ENCODE results near the gene MATN1. TPM values are rescaled to one million over a fixed set of nuclear protein-coding genes. Genes with fewer than 3 reads are reported as not detected.
"Not testable (repeated sequence)": the region's sequence is repeated elsewhere in the genome, so short reads cannot be mapped to it uniquely, and the experiment has no call there.

Gene MATN1
- not detected in 2 replicates for total RNA-seq (2014; rRNA removed; shearing (Covaris generic); ENCODE audit: low replicate concordance)

DNA sequence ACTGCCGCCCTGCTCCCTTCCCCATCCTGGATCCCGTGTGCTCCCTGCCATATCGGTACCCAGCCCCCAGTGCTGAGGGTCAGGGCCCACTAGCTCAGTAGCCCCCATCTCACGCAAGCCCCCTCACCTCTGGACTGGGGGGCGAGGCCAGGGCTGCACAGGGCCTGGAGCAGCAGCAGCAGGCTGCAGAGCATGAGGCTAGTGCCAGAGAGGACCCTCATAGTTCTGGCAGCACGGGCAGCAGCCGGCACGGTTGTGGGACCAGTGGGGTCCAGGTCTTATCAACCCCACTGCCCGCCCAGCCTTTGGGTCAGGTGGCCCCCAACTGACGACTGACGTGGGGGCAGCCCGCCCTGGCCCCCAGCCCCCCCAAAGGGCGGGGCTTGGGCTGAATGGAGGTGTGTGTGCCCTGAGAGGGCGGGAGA, at the start of gene MATN1:
Gene MATN1, minus strand, starts transcription at position 255 of the 425 bp plus-strand sequence. Its CDS starts 34 bp downstream, at position 221.
- Histone ChIP-seq H3K27me3 (no peaks in the 10 kb centered on the region), H3K4me3 (no peak within 1 kb of the TSS), H3K36me3 (no peaks in the 10 kb centered on the region), H3K9me3 (no peaks in the 10 kb centered on the region)
- no peak for DNase-seq

GRCh38 chr1:30771005-30771404, 47.6 kb upstream of the MATN1 start:
- H3K9me3 ChIP-seq = no peaks in the 10 kb centered on the region
- no peaks in the 10 kb centered on the region for H3K27me3 ChIP-seq
- H3K36me3 ChIP-seq = no peaks in the 10 kb centered on the region
- DNase-seq = no peak
- H3K4me3 ChIP-seq = no peak overlapping the region

DNA sequence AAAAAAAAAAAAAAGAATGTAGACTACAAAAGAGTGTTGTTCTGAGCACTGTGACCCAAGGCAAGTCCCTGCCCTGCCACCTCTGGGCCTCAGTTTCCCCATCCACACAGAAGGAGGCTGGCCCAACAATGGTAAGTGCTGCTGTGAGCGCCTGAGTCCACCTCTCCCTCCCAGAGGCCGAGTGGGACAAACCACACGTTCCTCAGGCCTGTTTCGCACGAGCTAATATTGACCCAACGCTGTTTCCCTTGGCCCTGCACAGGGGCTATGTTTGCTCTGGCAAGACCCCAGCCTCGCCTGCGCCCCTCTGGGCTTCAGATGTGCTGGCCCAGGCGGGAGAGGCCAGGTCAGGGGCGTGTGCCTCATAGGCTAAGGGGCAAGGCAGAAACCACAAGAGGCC, 46.8 kb upstream of the MATN1 start:
- DNase-seq = no peak

DNA sequence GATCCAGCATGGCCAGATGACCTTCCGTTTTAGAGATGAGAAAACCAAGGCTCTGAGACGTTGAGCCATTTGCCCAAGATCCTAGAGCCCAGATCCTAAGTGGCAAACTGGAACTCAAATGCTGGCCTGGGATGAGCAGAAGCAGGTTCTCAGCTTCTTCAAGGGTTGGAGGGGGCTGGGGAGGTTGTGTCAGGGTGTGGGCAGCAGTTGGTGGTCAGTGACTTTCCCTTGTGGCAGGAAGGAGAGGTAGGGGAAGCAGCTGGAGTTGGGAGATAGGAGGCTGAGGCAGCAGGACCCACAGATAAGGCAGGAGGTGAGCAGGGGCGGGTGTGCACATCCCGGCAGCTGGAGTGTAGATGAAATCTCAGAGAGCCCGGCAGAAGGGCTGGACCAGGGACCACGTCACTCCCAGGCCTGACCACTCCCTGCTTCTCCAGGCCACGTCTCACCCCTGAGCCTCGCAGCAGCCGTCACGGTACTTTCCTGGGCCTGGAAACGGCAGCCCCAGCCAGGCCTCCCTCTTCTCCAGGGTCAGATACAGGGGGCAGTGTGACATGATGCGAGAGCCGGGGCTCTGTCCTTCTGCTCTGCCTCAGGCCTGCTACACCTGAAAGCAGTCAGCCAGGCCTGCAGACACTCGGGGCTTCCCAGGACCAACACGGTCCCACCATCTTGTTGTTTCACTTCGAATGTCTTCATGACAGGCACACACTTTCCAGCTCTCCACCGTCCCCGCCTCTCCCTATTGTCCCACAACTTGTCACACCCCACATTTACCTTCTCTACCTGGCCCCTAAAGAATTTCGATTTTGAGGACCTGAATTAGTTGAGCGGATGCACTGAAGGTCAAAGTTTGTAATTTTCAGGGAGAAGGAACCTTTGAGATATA, 45.7 kb upstream of the MATN1 start:
- Histone ChIP-seq H3K27me3 (no peaks in the 10 kb centered on the region), H3K9me3 (no peaks in the 10 kb centered on the region), H3K36me3 (no peaks in the 10 kb centered on the region), H3K4me3 (no peak overlapping the region)
- no peak for DNase-seq

More for the DNA sequence above, 46.8 kb upstream of the MATN1 start:
- Histone ChIP-seq H3K9me3 (no peaks in the 10 kb centered on the region), H3K27me3 (no peaks in the 10 kb centered on the region), H3K36me3 (no peaks in the 10 kb centered on the region), H3K4me3 (no peak overlapping the region)

DNA sequence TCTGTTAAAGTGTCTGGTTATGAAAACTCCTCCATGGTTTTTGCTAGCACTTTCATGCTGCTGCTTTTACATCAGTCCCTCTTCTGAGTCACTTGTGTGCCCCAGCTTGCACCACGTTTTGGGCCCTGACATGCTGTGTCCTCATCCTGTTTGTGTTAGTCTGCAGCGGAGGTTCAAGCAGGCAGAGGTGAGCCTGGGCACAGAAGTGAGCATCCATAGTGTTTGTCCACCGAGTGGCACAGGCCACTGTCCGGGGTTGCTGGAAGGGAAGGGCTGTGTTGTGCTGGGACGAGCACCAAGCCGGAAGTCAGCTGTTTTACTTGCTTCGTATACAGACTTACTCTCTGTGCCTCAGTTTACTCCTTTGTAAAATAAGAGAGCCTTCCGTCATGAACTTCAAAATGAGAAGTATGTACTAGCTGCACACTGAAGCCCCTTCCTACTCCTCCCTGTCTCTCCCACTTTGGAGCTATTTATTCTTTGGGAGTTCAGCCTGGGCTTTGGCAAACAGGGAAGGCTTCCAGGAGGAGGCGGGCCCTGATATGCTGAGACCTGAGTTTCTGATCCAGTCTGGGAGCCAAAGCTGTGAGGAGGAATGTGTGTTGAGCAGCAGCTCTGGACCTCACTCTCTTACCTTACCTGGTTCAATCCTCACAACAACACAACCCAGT, 44.9 kb upstream of the MATN1 start:
- Histone ChIP-seq H3K27me3 (no peaks in the 10 kb centered on the region), H3K36me3 (no peaks in the 10 kb centered on the region), H3K4me3 (no peak overlapping the region), H3K9me3 (no peaks in the 10 kb centered on the region)
- no peak for DNase-seq

DNA sequence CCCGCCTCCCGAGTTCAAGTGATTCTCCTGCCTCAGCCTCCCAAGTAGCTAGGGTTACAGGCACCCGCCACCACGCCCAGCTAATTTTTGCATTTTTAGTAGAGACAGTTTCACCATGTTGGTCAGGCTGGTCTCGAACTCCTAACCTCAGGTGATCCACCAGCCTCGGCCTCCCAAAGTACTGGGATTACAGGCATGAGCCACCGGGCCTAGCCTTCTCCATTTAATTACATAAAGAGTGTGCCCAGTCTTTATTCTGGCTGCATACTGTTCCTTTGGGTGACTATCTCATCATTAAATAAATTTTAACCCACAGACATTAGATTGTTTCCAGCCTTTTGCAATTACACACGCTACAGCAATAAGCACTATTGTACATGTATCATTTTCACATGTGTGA, 43.6 kb upstream of the MATN1 start:
- not testable (repeated sequence) for H3K4me3 ChIP-seq, H3K27me3 ChIP-seq, H3K36me3 ChIP-seq, DNase-seq, H3K9me3 ChIP-seq

DNA sequence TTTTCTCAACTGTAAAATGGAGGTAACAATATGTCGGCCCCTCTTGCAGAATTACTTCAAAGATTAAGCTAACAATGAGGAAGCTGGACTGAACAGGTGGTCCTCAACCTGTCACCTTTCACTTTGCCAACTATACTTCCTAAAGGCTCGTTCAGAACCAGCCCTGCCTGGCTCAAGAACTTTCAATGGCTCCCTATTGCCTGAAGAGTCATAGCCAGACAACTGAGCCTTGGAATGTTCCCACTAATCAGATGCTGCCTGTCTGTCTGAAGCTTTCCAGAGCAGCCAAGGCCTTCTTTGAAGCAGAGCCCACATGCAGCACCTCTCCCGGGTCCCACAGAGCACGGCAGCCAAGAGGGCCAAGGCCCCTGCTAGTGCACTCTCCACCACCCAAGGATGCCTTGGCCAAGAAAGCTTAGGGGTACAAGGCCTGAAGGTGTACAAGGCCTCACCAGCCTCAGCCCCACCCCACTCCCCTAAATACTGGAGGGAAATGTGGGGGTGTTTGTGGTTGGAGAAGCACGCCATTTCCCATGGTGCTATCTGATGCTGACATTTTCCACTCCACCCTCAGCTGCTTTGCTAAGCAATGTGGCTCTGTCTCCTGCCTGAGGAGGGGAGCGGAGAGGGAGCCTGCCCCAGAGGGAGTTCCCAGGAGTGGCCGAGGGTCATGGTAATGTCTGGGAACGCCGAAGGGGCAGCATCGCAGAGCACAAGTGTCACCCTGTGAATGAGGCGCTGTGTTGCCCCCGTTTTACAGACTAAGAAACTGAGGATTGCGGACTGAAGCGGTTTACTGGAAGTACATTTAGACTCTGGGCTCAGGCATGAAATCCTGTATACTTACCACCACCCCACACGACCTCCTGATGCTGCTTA, 42.4 kb upstream of the MATN1 start:
- no peaks in the 10 kb centered on the region for H3K27me3 ChIP-seq
- H3K9me3 ChIP-seq = no peaks in the 10 kb centered on the region
- DNase-seq = no peak
- no peaks in the 10 kb centered on the region for H3K36me3 ChIP-seq
- H3K4me3 ChIP-seq = no peak overlapping the region

GRCh38 chr1:30764939-30765555, 41.7 kb upstream of the MATN1 start:
- Histone ChIP-seq H3K36me3 (no peaks in the 10 kb centered on the region), H3K9me3 (no peaks in the 10 kb centered on the region), H3K4me3 (no peak overlapping the region), H3K27me3 (no peaks in the 10 kb centered on the region)
- DNase-seq = no peak

- DNase-seq = no peak
- H3K36me3 ChIP-seq = no peaks in the 10 kb centered on the region
- no peaks in the 10 kb centered on the region for H3K27me3 ChIP-seq
- H3K4me3 ChIP-seq = no peak overlapping the region
- no peaks in the 10 kb centered on the region for H3K9me3 ChIP-seq
These were observed 41.0 kb upstream of the MATN1 start for GRCh38 chr1:30764396-30764795.

DNA sequence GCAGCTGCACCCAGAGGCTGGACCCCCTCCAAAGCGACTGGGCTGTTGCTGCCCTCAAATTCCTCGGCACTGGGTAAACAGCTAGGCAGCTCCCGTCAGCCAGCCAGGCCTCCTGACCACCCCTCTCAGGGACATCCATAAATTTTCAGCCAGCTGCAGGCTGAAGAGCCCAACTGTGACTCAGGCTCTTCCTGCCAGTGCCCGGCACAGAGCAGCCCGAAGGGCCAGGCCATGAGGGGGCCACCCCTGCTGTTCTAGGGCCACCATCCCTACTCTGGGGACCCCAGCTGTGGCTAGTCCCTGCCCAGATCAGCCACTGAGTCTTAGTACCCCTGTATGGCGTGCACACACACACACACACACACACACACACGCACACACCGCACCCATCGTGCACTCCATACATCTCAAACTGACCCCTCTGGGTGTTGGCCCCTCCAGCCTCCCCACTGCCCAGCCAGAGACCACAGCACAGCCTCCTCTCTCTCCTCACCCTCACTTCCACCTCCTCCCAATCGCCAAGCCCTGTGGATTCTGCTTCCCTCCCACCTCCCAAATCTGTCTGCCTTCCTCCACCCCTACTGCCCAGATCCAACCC, 40.4 kb upstream of the MATN1 start:
- no peaks in the 10 kb centered on the region for H3K27me3 ChIP-seq
- peak; percentile 64 for DNase-seq
- no peaks in the 10 kb centered on the region for H3K9me3 ChIP-seq
- H3K36me3 ChIP-seq = no peaks in the 10 kb centered on the region
- H3K4me3 ChIP-seq = no peak overlapping the region

- no peaks in the 10 kb centered on the region for H3K27me3 ChIP-seq
- H3K9me3 ChIP-seq = no peaks in the 10 kb centered on the region
- H3K4me3 ChIP-seq = no peak overlapping the region
- H3K36me3 ChIP-seq = no peaks in the 10 kb centered on the region
- no peak for DNase-seq
These were observed 39.7 kb upstream of the MATN1 start for GRCh38 chr1:30762930-30763650.

DNA sequence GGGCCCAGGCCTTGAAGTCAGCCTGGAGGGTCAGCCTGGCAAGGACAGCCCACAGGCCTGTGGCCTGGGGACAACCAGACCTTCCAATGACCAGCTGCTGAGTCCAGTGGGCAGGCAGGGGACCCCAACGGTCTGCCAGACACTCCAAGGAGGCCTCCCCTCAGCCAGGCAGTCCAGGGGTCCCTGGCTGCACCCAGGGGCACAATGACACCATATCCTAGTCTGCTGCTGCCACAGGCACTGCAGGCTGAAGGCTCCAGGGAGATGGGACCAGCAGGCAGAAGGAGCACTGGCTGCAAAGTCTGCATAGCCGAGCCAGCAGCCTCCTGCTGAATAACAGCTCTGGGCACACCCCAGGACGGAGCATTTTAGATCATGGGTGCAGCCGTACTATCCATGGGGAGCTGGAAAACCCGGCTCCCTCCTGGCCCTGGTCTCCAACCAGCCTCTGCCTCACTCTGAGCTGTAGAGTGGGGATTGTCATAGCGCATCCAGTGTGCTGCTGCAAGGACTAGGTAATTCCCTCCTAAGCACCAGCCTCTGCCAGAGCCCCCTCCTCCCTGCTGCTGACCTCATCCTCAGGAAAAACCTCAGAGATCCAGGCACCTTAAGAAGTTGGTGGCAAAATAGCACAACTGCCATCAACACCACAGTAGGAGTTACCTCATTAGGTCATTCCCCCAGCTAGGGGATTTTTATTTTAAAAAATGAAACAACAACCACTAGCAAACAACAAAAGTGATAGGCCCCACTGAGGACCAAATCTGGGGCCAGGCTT, 39.0 kb upstream of the MATN1 start:
- DNase-seq = no peak
- Histone ChIP-seq H3K9me3 (no peaks in the 10 kb centered on the region), H3K27me3 (no peaks in the 10 kb centered on the region), H3K4me3 (no peak overlapping the region), H3K36me3 (no peaks in the 10 kb centered on the region)

GRCh38 chr1:30761381-30762151, 38.2 kb upstream of the MATN1 start:
- peak; percentile 14 for DNase-seq
- no peaks in the 10 kb centered on the region for H3K27me3 ChIP-seq

DNA sequence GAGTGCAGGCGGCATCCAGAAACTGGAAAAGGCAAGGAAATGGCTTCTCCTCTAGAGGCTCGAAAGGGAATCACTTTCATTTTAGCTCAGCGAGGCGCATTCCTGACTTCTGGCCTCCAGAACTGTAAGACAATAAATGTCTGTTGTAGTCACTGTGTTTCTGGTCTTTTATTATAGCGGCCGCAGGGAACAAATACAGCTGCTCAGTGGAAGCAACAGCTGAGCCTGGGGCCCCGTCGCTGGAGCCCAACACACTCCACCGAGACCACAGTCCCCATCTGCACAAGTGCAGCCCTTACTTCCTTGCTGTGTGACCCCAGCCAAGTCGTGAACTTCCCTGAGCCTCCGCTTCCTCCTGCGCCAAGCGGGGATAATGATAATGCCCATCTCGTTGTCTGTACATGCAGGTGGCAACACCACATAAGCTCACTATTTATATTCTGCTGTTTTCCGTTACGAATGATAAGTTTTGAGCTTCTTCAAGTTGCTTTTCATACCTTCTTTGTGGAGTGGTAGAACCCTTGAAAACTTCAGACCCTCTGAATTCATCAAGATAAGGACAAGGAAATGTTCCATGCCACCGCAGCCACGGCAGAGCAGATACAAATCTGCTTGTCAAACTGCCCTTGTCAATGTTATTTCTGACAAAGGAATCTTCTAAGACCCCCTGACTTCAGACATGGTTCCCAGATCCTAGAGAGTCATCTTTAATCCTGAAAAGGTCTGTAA, 37.4 kb upstream of the MATN1 start:
- no peak for DNase-seq
- Histone ChIP-seq H3K27me3 (no peaks in the 10 kb centered on the region), H3K9me3 (no peaks in the 10 kb centered on the region), H3K36me3 (no peaks in the 10 kb centered on the region), H3K4me3 (no peak overlapping the region)

More at GRCh38 chr1:30761381-30762151, 38.2 kb upstream of the MATN1 start:
- Histone ChIP-seq H3K4me3 (no peak overlapping the region), H3K36me3 (no peaks in the 10 kb centered on the region), H3K9me3 (no peaks in the 10 kb centered on the region)
